ENCODE data around the gene CRADD. TPM values are rescaled to one million over a fixed set of nuclear protein-coding genes. Genes with fewer than 3 reads are reported as not detected.

CRADD gene
- total and polyA plus RNA-seq, 10 of the 15 experiments (the other 5 are each of a cell fraction or from before 2014, with no cell fraction given) = 7.6 to 15.5 (median 11.7) TPM

- TF ChIP-seq ZBTB4 (CRISPR knock-in tag; IDR thresholded peaks at IDR 0.05) (no peak), JUND (IDR thresholded peaks at IDR 0.05; ENCODE audit: low read depth, low read length) (no peak), USF2 (IDR thresholded peaks at IDR 0.05; ENCODE audit: borderline replicate concordance, low read depth, low read length) (no peak), IKZF2 (IDR thresholded peaks at IDR 0.05) (no peak), NFIC (IDR thresholded peaks at IDR 0.05; ENCODE audit: low read depth, low read length) (no peak), REST (IDR thresholded peaks at IDR 0.05; ENCODE audit: low read depth, low read length) (no peak), FOXK2 (IDR thresholded peaks at IDR 0.05) (no peak)
Measured at GRCh38 chr12:93674386-93674785, 2.8 kb upstream of the CRADD start (continued).

Data from GM12878 (cell line).